DMS 273 (cell line): ENCODE measurements around the gene DLG3.
"Not testable (repeated sequence)": the region's sequence is repeated elsewhere in the genome, so short reads cannot be mapped to it uniquely, and the experiment has no call there.

Source experiments
- DNase-seq: peaks from one replicate; lab custom pipeline; 2025; ENCODE audit not compliant: unreplicated experiment; lab: John Stamatoyannopoulos, UW

DLG3 gene

DNA sequence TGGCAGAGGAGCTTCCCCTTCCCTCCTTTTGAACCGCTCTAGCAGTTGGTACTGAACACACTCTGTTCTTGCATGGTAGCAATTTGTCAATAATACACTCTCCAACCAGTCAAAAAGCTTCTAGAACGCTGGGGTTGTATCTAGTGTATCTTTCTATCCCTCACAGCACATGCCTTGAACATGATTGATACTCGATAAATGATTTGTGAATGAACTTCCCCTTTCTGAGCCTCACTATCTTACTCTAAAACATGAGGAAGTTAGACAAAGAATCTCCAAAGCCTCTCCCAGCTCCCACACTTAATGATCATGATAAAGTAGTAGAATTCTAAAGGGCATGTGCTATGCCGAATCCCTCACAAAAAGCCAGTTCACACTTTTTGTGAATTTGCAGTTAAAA lies 64.4 kb downstream of the DLG3 start:
- no peak for DNase-seq

- DNase-seq, result not testable (repeated sequence)
These were observed 70.6 kb downstream of the DLG3 start for GRCh38 chrX:70515270-70515669.

- not testable (repeated sequence) for DNase-seq
These were observed 71.1 kb downstream of the DLG3 start for GRCh38 chrX:70515692-70516091.

DNA sequence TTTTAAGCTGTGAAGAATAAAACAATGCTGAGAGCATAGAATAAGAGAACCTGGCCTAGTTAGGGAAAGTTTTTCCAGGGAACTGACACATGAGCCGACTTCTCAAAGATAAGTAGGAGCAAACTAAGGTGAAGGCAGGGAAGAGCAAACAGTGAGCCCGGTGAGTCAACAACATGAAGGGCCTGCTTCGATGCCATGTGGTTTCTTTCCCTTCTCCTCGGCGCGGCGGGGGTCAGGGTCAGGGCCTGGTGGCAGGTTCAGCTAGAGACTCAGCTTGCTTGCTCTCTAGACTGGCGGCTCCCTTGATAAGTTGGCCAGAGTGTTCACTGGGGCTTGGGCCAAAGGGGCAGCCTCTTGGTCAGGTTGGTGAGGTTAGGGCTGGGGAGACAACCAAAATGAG lies 81.1 kb downstream of the DLG3 start:
- DNase-seq, result no peak

DNA sequence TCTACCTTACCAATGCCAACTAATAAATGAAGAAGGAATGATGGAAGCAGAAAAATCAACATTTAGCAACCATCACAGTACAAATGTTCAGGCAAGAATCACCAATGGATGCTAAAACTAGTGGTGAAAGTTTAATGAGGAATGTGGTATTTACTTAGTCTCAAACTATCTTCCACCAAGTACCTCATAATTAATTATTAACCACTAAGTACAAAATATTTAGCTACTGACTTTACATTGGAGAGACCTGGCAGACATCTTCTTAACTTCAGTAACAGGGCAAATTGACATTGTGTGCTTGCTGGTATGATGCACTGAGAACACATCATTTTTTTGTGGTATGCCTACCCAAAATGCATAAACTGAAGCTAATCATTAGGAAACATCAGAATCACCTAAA lies 82.4 kb downstream of the DLG3 start:
- DNase-seq, result no peak

- no peak for DNase-seq
These were observed 83.1 kb downstream of the DLG3 start for GRCh38 chrX:70527610-70528345.

DNA sequence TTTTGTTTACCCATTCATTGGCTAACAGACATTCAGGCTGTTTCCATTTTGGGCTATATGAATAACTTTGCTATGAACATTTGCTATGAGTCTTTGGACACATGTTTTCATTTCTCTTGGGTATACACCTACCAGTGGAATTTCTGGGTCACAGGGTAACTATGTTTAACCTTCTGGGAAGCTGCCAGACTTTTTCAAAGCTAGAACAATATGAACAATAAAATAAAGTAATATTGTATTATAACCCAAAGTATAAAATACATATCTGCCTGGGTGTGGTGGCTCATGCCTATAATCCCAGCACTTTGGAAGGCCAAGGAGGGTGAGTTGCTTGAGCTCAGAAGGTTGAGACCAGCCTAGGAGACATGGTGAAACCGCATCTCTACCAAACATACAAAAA lies 90.6 kb downstream of the DLG3 start:
- no peak for DNase-seq

GRCh38 chrX:70549429-70549828 lies 104.8 kb downstream of the DLG3 start:
- no peak for DNase-seq

GRCh38 chrX:70552130-70552704 lies 107.6 kb downstream of the DLG3 start:
- peak; percentile 9 for DNase-seq

DNA sequence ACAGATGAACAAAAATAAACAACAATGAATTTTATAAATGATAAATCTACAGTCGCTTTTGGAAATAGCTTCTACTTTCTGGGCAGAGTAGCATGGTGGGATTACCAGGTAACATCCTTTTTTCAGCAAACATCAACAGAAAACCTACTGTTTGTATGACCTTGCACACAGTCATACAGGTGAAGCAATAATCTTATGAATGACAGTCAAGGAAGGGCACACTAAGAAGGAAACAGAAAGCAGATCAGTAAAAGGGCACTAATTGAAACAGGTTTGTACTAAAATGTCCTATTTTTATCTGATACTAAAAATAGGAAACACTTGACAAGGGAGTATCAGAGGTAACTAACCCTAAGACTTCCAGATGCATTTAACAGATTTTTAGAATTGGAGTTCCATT lies 108.9 kb downstream of the DLG3 start:
- no peak for DNase-seq

- peak; percentile 41 for DNase-seq
These were observed 109.4 kb downstream of the DLG3 start for GRCh38 chrX:70554081-70554480.

GRCh38 chrX:70554523-70554922 lies 109.9 kb downstream of the DLG3 start:
- DNase-seq, result no peak

DNA sequence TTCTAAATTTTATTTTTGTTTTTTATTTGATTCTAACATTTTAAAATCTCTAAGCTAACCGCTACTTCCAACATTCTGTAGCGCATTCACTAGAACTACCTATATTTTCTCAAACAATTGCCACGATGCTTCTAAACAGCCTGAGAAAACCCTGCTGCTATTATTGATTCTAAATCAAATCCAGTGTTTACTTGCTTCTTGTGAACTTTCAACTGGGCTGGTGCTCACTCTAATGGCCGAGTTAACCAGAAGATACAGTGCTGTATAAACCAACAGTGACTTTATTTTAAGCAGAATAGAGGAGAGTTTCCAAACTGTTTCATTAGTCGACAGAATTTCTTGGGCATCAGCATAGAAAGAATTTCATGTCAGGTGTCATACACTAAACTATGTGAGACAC lies 110.3 kb downstream of the DLG3 start:
- DNase-seq, result no peak
